Measurements from ENCODE around the gene TENT4B.

Gene TENT4B

DNA sequence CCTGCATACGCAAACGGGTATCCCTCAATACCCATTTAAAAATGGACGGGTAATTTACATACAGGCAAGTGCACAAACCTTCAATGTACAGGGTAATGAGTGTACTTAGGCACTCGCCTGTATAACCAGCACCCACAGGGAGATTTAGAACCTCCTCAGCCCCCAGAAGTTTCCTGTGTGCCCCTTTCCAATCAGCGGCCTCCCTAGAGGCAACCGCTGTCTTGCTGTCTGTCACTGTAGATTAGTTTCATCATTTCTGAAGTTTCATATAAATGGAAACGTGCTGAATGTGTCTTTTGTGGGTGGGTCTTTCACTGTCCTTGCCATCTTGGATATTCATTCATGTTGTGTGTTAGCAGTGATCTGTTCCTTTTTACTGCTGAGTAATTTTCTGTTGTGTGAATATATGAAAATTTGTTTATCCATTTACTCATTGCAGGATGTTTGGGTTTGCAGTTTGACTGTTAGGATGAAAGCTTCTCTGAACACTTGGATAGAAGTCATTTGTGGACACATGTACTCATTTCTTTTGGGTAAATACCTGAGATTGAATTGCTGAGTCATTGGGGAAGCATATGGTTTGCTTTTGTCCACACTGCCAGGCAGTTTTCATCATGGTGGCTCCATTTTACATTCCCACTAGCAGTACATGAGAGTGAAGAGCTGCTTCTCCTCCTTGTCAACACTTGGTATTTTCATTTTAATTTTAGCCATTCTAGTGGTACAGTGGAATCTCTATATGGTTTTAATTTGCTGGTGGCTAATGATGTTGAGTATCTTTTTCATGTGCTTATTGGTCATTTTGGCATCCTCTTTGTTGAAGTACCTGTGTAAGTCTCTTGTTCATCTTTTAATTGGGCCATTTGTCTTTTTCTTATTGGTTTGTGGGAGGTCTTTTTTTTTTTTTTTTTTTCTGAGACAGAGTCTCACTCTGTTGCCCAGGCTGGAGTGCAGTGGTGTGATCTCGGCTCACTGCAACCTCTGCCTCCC lies 111.1 kb downstream of the TENT4B start:
- H3K36me3 Mint-ChIP-seq, result no peaks in the 10 kb centered on the region
- H3K27me3 Mint-ChIP-seq, result no peaks in the 10 kb centered on the region
- H3K4me1 Mint-ChIP-seq, result peaks cover 62% of the 10 kb centered on the region
- H3K27ac Mint-ChIP-seq, result peak overlapping the region; percentile 69
- H3K4me3 Mint-ChIP-seq, result peak overlapping the region; percentile 32
- no peaks in the 10 kb centered on the region for H3K9me3 Mint-ChIP-seq

DNA sequence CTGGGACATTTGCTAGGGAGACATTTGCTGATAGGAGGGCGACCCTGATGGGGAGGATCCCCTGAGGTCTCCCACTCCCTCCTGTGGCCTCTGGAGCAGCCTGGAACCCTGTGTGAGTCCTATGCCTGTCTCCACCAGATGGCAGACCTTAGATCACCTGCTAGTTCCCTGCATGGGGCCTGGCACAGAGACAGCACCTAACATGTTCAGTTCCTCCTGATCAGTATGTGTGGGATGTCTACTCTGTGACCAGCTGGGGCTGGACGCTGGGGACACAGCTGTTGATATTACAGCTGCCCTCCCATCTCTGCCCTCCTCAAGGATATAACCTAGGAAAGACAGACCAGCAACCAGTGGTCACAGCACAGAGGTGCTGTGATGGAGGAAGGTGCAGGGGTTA lies 112.2 kb downstream of the TENT4B start:
- Mint-ChIP-seq H3K27ac (peak overlapping the region; percentile 86), H3K4me1 (peaks cover 62% of the 10 kb centered on the region), H3K4me3 (peak overlapping the region; percentile 91), H3K27me3 (no peaks in the 10 kb centered on the region), H3K9me3 (no peaks in the 10 kb centered on the region), H3K36me3 (no peaks in the 10 kb centered on the region)

DNA sequence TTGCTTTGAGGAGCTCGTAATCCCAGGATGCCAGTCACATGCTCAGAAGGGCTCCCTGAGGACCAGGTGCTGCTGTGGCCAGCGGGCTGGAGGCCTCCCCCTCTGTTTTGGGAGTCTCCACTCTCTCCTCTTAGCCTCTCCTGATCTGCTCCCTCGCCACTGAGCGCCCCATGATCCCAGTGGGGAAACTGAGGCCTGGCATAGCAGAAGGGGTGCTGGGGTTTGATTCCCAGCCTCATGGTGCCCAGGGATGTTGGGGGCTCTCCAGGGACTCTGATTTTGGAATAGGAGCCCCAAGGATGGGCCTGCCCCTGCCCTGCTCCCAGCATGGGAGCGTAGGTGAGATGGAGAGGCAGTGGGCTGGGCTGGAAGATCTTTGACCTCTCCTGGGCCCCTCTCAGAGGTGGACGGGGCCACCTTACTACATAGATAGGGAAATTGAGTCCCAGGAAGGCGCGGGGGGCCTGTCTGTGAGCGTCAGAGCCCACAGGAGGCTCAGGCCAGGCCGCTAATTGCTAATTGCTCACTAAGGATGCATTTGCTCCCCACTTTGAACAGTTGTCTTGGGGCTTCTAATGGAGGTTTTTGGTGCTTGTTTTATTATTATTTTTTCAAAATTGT lies 112.7 kb downstream of the TENT4B start:
- Mint-ChIP-seq H3K36me3 (no peaks in the 10 kb centered on the region), H3K9me3 (no peaks in the 10 kb centered on the region), H3K4me1 (peaks cover 68% of the 10 kb centered on the region), H3K27ac (peak overlapping the region; percentile 86), H3K4me3 (peak overlapping the region; percentile 91), H3K27me3 (no peaks in the 10 kb centered on the region)

DNA sequence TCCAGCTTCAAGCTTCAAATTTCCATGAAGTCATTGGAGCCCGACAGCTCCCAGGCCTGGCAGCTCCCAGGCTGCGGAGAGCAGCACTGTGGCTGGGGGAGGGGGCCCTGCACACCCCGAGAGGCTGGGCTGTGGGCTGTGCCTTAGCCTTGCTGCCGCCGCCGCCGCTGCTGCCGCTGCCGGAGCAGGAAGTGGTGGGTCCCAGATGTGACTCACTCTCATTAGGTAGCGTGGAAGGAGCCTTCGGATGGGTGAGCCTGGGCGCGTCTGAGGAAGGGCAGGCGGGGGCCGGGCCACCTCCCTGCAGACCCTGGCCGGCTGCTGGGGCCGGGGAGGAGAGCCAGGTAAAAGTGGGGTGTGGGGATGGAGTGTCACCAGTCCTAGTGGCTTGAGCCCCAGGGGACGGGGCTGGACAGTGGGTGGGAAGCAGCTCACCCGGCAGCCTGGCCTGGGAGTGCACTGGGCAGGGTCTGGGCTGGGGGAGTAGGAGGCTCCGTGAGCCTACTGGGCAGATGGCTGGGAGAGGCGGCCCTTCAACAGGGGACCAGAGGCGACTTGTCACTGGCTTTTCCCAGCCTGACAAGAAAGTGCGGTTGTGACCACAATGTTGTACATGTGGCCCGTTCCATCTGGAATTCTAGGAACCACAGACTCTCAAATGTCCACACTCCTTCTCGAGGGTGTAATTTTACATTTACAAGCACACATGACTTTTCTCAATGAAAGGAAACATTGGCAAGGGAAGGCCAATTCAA lies 113.4 kb downstream of the TENT4B start, which contains the start of gene ADCY7:
ADCY7 (plus strand) TSS at position 215 of the 755 bp plus-strand sequence. CDS start 21,629 bp downstream, outside the sequence.
- H3K4me3 Mint-ChIP-seq, result peak within 1 kb of the TSS; percentile 91
- no peaks in the 10 kb centered on the region for H3K27me3 Mint-ChIP-seq
- no peaks in the 10 kb centered on the region for H3K36me3 Mint-ChIP-seq
- H3K4me1 Mint-ChIP-seq, result peaks cover 75% of the 10 kb centered on the region
- no peaks in the 10 kb centered on the region for H3K9me3 Mint-ChIP-seq
- peak within 1 kb of the TSS; percentile 97 for H3K27ac Mint-ChIP-seq

DNA sequence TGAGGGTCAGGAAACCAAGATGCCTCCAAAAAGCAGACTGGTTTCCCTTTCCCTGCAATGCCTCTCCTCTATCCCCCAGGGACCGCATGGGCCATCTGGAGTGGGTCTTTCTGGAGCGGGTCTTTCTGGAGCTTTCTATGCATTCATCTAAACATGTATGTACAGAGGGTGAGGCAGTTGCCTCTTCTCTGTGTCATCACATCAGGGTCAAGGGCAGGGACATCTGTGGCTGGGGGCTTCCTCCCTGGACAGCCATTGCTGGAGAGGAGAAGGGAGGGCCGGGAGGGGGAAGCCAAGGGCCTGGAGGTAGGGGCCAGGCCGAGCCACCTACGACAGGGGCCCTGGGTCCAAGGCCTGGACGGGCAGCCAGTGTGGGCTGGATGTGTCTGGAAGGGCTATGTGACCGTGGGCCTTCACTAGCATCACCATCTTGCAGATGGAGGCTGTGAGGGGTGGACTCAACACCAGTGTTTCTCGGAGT lies 114.1 kb downstream of the TENT4B start:
- no peaks in the 10 kb centered on the region for H3K27me3 Mint-ChIP-seq
- H3K9me3 Mint-ChIP-seq, result no peaks in the 10 kb centered on the region
- no peaks in the 10 kb centered on the region for H3K36me3 Mint-ChIP-seq
- peaks cover 81% of the 10 kb centered on the region for H3K4me1 Mint-ChIP-seq
- peak overlapping the region; percentile 91 for H3K4me3 Mint-ChIP-seq
- H3K27ac Mint-ChIP-seq, result peak overlapping the region; percentile 97

DNA sequence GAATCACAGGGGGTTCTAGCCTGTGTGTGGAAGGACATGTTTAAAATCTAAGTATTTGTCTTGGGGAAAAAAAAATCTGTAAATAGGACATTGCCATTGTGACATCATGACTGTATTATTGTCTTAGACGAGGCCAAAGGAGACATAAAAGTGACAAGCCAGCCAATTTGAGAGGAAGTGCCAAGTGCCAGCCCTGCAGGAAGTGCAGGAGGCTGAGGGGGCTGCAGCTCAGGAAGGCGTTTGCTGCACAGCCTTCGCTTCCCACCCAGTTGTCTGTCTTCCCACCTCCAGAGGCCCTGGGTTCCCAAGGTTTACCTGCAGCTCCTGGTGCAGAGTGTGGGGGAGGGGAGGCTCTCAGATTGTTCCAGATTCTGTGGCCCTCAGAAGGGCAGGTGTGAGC lies 114.5 kb downstream of the TENT4B start:
- no peaks in the 10 kb centered on the region for H3K36me3 Mint-ChIP-seq
- peak overlapping the region; percentile 91 for H3K4me3 Mint-ChIP-seq
- no peaks in the 10 kb centered on the region for H3K9me3 Mint-ChIP-seq
- H3K27me3 Mint-ChIP-seq, result no peaks in the 10 kb centered on the region
- H3K4me1 Mint-ChIP-seq, result peaks cover 86% of the 10 kb centered on the region
- peak overlapping the region; percentile 97 for H3K27ac Mint-ChIP-seq

DNA sequence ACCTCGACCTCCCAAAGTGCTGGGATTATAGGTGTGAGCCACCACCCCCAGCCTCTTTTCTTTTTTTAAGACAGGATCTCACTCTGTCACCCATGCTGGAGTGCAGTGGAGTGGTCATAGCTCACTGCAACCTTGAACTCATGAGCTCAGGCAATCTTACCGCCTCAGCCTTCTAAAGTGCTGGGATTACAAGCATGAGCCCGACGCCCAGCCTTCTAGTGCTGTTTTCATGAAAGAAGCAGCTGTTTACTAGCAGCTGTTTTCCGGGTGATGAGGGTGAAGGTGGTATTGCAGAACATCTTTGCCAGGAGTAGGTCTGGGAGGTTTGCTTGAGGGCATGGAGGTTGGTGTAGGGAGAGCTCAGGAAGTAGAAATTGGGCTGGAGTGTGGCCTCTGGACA lies 115.2 kb downstream of the TENT4B start:
- Mint-ChIP-seq H3K4me3 (peak overlapping the region; percentile 91), H3K27me3 (no peaks in the 10 kb centered on the region), H3K9me3 (no peaks in the 10 kb centered on the region), H3K27ac (peak overlapping the region; percentile 96), H3K36me3 (no peaks in the 10 kb centered on the region), H3K4me1 (peaks cover 92% of the 10 kb centered on the region)

DNA sequence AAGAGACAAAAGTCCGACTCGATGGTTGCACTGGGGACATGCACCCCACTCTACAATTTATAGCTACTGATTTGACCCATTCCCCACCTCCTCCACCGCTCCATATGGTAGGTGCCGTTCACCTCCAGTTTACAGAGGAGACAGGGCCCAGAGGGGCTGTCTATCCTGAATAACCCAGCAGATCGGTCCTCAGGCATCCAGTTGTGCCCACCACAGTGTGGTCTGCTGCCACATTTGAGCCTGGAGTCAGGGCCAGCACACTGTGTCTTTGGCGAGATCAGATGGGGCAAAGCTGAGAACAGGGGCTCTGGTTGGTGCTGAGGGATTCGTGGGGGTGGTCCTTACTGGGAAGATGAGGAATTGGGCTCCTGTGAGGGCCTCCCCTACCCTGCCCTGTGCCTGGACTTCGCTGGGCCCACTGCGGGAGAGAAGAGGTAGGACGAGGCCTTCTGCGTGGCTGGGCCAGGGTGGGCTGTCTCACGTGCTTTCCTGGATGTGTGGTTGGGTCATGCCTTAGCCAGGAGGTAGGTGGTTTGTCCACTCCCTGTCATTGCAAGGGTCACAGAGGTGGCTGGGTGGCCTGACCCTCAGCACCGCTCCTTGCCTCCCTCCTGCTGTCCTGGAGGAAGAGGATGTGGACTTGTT lies 116.1 kb downstream of the TENT4B start:
- peak overlapping the region; percentile 91 for H3K4me3 Mint-ChIP-seq
- no peaks in the 10 kb centered on the region for H3K9me3 Mint-ChIP-seq
- H3K36me3 Mint-ChIP-seq, result no peaks in the 10 kb centered on the region
- H3K4me1 Mint-ChIP-seq, result peaks cover 92% of the 10 kb centered on the region
- no peaks in the 10 kb centered on the region for H3K27me3 Mint-ChIP-seq
- H3K27ac Mint-ChIP-seq, result peak overlapping the region; percentile 80

DNA sequence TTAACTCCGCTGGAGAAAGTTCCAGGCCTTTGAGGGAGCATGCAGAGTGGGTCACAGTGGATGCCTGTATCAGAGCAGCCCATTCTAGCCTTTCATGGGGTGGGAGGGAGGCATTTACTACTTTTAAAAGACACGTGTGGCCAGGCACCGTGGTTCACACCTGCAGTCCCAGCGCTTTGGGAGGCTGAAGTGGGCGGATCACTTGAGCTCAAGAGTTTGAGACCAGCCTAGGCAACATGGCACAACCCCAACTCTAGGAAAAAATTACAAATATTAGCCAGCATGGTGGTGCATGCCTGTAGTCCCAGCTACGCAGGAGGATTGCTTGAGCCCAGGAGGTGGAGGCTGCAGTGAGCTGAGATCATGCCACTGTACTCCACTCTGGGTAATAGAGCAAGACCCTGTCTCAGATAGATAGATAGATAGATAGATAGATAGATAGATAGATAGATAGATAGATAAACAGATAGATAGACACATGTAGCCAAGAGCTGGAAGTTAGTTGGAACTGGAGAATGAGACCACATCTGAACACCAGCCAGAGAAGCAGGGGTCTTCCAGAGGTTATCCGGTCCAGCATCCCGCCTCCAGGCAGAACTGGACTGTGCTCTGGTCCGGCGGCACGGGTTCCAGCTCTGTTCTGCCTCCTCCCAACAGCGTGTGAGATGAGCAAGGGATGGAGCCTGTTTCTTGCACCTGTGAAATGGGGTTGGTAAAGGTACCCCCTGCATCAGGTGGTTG lies 116.8 kb downstream of the TENT4B start:
- Mint-ChIP-seq H3K9me3 (no peaks in the 10 kb centered on the region), H3K27ac (peak overlapping the region; percentile 77), H3K36me3 (no peaks in the 10 kb centered on the region), H3K4me1 (peaks cover 92% of the 10 kb centered on the region), H3K4me3 (peak overlapping the region; percentile 42), H3K27me3 (no peaks in the 10 kb centered on the region)

DNA sequence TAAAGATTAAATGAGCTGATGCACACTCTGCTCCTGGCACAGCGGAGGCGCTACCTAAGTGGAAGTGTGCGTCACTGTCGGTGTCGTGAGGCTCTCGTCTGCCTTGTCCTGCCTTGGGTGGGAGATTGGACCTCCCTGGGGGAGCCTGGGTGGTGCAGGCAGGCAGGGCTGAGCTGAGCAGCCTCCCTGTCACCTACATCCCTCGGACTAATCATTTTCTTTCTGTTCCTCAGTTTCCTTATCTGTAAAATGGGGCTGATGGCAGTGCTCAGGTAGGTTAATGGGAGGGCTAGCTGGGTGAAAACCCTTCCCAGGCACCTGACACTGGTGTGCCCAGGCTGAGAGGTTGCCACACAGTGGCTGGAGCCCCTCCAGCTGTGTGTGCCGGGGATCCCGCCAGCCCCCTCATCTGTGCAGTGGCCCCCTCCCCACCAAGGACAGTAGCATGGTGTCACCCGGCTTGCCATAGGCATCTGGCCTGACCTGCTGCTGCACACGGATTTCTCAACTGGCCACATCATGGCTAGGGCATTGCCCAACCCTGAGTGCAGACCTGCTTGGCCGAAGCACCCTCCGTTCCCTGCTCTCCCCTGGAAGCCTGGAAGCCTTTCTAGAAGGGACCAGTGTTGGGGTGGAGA lies 117.5 kb downstream of the TENT4B start:
- no peaks in the 10 kb centered on the region for H3K36me3 Mint-ChIP-seq
- peaks cover 91% of the 10 kb centered on the region for H3K4me1 Mint-ChIP-seq
- no peaks in the 10 kb centered on the region for H3K9me3 Mint-ChIP-seq
- H3K4me3 Mint-ChIP-seq, result no peak overlapping the region
- peak overlapping the region; percentile 46 for H3K27ac Mint-ChIP-seq
- no peaks in the 10 kb centered on the region for H3K27me3 Mint-ChIP-seq

DNA sequence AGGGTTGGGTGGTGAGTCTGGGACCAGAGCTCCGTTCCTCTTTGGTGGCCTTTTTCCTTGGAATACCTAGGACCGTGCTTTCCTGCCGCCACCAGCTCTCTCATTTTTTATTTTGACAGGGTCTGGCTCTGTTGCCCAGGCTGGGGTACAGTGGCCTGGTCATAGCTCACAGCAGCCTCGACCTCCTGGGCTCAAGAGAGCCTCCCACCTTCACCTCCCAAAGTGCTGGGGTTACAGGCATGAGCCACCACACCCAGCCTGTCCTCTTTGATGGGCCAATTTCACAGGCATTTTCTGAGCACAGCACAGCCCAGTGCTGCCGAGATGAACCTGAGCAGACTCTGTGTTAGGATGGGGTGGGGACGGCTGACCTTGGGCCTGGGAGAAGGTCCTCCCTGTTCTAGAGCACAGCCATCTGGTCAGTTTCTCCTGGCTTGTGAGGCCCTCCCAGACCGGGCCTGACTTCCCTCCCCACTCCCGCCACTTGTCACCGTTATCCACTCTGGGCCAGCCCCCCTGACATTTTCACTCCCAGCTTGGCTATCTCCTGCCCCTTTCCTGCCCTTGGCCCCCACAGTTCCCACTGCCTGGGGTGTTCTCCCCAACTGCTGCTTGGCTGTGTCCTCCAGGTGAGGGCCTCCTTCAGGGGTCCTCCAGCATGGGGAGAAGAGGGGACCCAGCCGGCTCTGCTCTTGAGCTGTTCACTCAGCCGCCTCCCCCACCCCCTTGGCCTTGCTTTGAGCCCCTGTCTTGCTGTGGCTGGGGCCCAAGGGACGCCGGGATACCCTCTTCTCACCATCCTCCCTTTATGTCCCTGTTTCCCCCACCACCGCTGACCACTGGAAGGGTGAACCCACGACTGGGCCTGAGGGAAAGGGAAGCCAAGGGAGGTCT lies 118.3 kb downstream of the TENT4B start:
- H3K27me3 Mint-ChIP-seq, result no peaks in the 10 kb centered on the region
- peak overlapping the region; percentile 73 for H3K27ac Mint-ChIP-seq
- H3K36me3 Mint-ChIP-seq, result no peaks in the 10 kb centered on the region
- peaks cover 89% of the 10 kb centered on the region for H3K4me1 Mint-ChIP-seq
- no peaks in the 10 kb centered on the region for H3K9me3 Mint-ChIP-seq
- H3K4me3 Mint-ChIP-seq, result no peak overlapping the region

DNA sequence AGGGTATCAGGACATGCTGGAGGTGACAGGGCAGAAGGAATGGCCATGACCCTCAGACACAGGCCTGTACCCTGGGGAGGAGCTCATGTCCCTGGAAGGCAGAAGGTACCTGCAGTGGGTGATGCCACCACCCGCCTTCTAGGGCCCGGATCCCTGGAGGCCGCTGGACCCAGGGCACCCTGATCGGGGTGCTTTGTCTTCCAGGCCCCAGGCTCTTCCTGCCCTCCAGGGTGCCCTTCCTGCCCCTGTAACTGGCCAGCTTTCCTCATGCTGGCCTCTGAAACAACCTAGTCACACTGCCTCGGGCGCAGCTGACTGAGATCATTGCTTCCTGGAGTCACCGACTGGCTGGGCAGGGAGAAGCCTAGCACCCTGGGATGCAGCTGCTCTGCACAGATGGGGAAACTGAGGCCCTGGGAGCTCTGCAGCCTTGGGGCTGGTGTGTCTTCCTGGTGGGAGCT lies 119.0 kb downstream of the TENT4B start:
- no peaks in the 10 kb centered on the region for H3K27me3 Mint-ChIP-seq
- no peaks in the 10 kb centered on the region for H3K36me3 Mint-ChIP-seq
- H3K27ac Mint-ChIP-seq, result peak overlapping the region; percentile 82
- H3K4me3 Mint-ChIP-seq, result peak overlapping the region; percentile 36
- peaks cover 92% of the 10 kb centered on the region for H3K4me1 Mint-ChIP-seq
- H3K9me3 Mint-ChIP-seq, result no peaks in the 10 kb centered on the region

DNA sequence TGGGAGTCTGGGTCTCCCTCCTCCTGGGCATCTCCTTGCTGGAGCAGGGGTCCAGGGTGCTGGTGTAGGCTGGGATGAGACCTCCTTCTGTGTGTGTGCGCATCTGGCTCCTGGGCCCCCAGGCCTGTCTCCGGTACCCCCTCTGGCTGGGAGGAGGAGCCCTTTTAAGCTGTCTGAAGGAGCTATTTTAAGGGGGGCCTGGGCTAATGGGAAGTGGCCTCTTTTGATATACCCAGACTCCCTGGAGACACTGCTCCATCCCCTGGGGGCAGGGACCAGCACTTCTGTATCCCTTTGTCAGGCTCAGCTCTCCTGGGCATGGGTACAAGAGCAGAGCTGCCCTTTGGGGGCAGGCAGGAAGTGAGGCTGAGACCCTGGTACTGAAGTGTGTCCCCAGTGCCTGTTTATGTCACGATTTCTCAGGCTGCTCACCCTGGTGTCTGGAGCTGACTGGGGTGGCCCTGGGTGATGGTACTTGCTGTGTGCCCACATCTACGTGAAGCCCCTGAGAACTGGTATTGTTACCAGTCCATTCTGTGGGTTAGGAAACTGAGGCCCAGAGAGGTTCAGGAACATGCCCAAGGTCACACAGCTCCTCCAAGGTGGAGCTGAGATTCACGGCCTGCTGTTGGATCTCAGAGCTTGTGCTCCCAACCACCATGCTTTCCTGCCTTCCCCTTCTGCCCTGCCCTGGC lies 119.7 kb downstream of the TENT4B start:
- Mint-ChIP-seq H3K27ac (peak overlapping the region; percentile 98), H3K9me3 (no peaks in the 10 kb centered on the region), H3K27me3 (no peaks in the 10 kb centered on the region), H3K4me3 (peak overlapping the region; percentile 93), H3K4me1 (peaks cover 92% of the 10 kb centered on the region), H3K36me3 (no peaks in the 10 kb centered on the region)
